Fibroblast of skin of left quadriceps (primary cell): ENCODE measurements around the gene GAREM2.

ENCODE experiments used
- DNase-seq, 2 experiments: peaks; one replicate each; pipeline ENCODE4 v3.0.0-alpha.2; 2013; ENCODE audit warnings: low read depth in 2 of 2

Gene GAREM2

DNA sequence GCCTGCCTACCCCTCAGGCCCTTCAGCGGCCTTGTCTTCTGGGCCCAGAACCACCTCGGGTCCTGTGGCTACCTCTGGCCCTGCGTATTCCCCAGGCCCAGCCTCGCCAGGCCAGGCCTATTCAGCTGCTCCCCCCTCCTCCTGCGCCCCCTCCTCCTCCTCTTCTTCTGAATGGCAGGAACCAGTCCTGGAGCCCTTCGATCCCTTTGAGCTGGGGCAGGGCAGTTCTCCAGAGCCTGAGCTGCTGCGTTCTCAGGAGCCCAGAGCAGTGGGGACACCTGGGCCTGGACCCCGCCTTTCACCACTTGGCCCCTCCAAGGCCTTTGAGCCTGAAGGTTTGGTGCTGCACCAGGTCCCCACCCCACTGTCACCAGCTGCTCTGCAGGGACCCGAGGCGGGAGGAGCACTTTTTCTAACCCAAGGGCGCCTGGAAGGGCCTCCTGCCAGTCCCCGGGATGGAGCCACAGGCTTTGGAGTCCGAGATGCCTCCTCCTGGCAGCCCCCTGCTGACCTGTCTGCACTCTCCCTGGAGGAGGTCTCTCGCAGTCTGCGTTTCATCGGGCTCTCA lies 14.7 kb downstream of the GAREM2 start:
- no peak for DNase-seq

DNA sequence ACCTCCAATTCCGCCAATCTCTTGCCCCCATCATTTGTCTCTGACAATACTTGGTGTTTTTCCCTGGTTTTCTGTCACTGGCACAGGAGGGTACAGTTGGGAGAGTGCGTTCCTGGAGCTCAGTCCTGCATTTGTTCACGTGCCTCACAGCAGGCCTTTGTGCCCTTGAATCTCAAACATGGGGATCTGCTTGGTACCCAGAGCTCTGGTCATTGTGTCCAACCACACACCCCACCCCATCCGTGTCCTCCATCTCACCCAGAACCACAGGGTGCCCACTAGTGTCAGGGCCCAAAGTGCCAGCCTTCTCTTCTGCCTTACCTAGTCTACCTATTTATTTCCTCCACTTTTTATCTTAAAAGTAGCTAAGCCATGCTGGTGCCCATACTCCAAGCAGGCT lies 16.2 kb downstream of the GAREM2 start:
- DNase-seq: no peak

DNA sequence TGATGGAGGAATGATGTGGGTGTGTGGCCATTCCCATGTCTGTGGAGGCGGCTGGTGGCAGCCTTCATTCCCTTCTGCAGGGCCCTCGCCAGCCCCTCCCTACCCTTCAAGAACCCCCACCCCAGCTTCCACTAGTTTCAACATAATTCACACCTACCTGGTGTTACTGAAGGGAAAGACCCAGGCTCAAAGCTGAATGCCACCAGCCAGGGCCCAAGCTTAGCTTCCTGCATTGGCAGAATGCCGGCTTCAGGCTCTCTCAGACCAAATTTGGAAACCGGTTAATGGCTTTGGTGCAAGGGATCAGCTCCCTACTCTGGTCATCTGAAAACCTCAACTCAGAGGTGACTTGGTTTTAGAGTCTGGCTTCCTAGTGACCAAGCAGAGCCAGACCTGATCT lies 16.9 kb downstream of the GAREM2 start:
- no peak for DNase-seq

DNA sequence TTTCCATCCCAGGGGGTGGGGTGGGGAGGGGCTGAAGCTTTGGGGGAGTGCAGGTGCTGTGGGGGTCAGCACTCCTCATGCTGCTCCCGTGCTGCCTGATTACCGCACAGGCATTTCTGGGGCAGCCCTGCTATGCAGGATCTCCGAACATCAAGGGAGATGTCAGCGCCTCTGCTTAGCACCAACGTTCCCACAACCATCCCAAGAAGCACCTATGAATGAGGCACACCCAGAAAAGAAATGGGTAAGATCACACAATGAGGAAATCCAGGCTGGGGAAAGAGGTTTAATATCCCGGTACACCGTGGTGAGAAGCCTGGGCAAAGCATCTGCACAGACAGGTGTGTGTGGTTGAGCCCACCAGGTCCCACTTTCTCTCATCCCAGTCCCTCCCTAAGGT lies 17.5 kb downstream of the GAREM2 start:
- no peak for DNase-seq

DNA sequence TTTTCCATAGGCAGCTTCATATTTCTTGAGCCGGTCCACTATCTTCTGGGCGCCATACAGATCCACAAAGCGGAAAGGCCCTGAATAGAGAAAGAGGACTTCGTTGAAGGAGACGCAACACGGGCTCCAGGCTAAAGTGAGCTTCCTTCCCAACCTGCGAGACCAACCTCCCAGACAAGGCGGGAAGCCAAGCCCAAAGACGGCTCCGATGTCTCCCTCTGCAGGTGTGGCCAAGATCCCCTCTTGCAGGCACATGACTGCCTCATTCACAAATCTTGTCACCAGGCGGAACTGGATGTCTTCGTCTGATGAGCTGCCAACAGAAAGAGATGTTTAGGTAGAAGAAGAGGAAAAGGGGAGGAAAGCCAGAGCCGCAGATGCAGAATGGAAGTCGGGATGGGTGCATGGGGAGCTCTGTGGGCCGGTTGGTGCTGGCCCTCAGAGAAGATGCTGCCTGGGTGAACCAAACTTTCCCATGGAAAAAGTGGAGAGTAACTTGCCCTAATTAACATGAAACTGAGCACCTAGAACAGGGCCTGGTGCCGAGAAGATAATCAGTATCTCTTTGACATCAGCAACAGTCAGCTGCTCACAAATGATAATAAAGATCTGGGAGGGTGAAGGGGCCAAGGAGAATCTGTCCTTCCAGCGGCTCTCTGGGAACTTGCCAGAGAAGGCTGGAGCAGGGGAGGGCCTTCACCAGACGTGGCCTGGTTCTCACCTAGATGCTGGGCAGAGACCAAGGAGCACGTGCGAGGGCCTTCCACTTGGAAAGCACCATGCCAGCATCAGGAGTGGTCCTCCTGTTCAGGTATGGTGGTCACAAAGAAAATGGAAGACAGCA lies 18.6 kb downstream of the GAREM2 start:
- DNase-seq: no peak

DNA sequence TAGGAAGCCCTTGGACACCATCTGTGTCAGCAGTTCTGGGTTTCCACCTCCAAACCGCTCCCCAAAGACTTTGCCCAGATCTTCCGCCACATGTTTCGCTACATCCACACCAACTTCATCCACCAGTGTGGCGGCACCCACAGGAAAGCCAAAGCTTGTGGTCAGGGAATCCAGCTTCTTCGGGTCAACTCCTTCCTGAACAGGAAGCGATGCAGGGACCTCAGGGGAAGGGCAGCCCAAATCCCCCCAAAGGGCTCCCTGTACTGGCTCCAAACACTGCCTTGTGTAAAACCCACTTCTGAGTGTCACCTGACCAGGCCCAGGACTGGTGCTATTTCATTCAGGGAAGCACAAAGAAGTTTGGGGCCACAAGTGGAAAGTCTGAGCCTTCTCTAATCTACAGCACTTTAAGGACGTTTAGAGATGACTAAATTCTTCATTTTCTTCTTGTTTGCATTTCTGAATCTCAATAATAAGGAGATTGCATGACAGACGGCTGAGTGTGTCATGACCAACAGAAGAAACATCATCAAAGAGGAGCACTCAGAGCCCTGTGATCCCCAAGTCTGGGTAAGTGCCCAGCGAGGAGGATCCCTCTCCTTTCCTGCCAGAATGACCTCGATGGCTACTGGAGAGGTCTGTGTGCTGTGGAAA lies 20.8 kb downstream of the GAREM2 start:
- DNase-seq: no peak

DNA sequence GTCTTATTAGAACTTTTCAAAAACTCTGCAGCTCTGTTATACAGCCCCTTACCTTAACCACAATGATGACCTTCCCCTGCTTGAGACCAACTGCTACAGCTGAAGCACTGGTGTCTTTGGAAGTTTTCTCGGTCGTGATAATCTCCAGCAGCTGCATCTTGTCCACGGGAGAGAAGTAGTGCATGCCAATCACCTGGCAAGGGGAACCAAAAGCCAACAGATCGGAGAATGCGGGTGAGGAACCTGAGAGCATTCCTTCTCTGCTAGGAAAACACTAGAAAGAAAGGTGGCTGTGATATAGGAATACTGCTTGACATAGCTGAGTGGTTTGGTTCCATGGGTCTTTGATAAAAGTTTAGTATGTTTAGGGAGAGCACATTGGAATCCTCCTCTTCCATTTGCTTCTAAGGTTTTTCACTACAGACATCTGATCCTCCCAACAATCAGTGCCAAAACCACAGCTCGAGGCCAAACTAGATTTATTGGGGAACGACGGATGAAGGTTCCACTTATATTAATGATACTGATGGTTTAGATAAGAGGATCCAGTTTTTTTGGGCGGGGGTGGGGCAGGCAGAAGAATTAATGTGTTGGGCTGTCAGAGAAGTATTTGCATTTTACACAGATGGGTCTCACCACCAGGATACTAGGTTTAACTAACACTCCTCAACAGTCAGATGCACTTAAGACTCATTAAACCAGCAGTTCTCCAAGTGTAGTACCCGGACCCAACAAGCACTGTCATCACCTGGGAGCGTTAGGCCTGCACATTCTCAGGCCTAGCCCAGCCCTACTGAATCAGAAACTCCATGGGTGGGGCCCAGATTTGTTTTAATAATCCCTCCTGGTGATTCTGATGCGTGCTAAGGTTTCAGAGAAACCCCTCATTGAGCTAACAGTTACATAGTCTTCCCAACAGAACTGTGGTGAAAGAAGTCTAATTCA lies 22.4 kb downstream of the GAREM2 start:
- DNase-seq: peak; percentile 59 to 67

DNA sequence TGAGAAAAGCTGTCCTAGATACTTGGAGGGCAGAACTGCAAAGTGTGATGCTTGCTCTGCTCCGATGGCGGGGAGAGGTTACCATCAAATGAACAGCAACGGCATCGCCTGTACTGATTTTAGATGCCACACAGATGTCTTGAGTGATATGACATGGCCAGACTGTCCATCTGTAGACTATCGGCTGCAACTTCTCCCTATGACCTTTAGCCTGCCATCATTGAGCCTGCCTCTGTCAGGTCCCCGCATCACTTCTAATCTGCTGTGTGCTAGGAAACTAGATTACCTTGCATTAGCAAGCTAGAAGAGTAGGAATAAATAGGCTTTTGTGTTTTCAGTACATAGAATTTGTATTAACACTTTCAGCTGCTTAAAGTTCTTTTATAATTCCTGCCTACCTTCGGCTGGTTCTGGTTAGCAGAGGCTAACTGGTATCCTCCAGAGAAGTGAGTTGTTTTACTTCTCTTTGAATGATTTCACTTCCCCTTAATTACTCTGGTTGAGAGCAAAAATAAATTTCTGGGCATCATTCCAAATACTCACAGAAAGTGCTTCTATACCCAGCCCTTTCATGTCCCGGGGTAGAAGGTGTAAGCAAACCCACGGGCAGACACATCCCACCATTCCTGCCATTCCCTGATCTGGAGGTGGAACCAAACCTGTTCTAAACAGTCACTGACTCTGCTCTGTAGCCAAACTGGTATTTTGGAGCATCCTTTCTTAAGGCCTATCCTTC lies 24.0 kb downstream of the GAREM2 start:
- no peak for DNase-seq

DNA sequence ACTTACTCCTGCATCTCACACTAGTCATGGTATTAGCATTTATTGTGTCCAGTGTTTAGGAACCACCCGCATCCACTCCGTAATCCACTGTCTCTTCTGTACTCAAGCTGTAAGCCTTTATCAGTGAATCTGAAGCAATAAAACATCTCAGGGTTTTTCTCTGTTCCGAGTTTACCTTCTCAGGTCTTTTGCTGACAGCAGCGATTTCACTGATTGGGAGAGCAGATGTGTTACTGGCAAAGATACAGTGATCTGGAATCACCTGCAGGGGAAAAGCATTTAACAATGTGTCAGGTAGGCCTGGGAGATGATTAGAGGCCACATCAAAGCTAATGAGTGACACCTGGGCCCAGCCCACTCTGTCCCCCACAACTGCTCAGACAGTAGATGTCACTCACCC lies 24.6 kb downstream of the GAREM2 start:
- no peak for DNase-seq

DNA sequence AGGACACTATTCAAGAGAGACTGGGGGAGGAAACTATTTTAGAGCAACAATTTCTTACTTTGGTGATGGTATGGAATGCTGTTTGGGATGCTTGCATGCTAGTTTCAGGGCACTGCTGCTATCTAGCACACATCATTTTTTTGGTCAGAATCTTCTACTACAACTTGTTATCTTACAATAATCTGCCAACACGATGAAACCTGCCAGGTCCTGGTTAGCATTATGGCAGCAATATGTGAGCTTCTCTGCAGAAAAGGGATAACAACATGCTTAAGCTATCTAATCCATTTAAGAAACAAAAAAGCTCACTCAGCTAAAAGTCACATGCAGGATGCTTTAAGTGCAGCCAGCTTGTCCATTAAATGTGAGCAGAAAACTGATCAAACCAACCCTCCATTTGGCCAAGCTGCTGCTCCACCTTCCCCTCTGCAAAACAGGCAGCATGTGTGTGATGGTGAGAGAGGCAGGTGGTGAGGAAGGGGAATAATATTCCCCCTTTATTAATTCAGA lies 30.1 kb downstream of the GAREM2 start:
- no peak for DNase-seq

DNA sequence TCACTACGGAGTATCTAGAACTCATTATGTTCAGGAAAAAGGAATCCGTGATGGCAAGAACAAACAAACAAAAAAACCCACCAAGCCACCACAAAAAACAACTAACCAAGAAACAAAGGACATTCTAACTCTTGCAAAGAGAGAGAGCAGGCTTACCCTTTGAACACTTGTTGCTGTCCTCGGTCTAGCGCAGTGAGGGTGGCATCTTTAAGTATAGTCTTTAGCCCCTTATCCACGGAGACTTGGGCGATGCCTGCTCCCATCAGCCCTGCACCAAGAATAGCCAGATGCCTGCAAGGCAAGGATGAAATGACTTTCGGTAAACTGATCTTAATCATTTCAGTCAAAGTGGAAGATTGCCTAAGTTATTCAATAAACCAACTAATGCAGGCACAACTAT lies 31.0 kb downstream of the GAREM2 start:
- DNase-seq: no peak

DNA sequence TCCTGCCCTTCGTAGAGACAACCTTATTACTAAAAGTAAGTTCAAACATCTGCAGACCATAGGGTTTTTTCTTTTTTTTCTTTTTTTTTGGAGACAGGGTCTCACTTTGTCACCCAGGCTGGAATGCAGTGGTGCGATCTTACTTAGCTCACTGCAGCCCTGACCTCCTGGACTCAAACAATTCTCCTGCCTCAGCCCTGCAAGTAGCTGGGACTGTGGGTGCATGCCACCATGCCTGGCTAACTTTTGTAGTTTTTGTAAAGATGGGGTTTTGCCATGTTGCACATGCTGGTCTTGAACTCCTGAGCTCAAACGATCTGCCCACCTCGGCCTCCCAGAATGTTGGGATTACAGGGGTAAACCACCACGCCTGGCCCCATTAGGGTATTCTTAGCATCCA lies 39.1 kb downstream of the GAREM2 start:
- DNase-seq: no peak

DNA sequence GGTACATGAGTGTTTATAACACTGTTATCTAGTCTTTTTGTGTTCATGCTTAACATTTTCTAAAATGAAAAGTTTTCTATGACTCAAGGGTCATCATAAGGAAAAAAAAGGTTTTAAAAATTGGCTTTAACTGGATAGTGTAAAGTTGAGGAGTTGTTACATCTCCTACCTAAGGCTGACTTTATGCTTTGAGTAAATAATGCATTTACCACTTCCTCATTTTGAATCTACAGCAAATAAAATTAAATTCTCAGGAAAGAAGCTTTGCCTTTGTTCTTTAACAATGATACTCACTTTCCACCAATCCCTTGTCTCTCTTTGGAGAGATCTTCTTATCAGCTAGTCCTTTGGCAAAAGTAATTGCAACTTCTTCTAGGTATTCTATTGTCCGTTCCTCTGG lies 41.9 kb downstream of the GAREM2 start:
- no peak for DNase-seq

DNA sequence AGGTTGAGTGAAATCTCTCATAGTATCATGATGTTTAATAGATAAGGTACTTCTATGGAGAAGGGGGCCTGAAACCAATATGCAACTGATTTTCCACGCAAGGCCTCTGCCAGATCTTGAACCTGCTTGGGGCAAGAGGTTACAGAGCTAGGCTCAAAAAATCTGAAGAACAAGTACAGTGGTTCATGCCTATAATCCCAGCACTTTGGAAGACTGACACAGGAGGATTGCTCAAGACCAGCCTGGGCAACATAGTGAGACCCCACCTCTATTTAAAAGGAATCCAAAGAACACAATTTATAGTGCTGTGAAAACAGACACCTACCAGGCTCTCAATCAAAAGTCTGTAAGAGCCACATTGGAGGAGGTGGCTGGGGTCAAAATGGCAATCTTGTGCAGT lies 42.9 kb downstream of the GAREM2 start:
- no peak for DNase-seq

DNA sequence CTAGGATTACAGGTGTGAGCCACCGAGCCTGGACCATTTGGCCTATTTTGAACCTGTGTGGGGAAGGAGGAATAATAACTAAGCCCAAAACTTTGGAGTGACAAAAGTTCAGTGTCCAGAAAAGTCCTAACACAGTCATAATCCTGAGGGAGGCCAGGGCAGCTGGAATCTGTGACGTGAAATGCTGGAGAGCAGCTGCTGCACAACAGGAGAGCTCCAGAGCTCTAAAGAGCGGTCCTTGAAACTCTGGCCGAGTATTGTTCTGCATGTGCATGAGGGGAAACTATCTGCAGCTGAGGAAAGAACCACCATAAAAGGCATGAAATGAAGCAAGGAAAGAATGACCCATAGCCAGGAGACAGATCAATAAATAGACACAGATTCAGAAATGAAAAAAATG lies 43.7 kb downstream of the GAREM2 start:
- DNase-seq: no peak

DNA sequence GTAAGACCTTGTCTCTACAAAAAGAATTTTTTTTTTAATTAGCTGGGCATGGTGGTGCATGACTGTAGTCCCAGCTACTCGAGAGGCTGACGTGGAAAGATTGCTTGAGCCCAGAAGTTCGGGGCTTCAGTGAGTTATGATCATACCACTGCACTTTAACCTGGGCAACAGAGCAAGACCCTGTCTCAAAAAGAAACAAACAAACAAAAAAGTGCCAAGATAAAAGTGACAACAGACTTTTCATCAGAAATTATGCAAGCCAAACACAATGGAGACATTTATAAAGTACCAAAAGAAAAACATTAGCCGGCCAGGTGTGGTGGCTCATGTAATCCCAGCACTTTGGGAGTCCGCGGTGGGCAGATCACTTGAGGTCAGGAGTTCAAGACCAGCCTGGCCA lies 44.8 kb downstream of the GAREM2 start:
- DNase-seq: no peak

DNA sequence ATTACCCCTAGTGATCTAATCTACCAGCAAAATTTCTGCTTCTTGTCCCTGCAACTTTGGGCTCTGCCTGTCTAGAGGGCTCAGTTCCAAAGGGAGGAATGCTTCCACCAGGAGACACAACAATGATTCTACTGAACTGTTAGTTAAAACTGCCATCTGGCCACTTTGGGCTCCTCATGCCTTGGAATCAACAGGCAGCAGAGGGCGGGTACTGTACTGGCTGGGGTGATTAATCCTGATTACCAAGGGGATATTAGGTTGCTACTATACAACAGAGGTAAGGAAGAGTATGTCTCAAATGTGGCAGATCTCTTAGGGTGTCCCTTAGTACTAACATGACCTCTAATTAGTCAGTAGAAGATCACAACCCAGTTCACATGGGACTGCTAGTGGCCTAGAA lies 50.1 kb downstream of the GAREM2 start:
- DNase-seq: no peak

DNA sequence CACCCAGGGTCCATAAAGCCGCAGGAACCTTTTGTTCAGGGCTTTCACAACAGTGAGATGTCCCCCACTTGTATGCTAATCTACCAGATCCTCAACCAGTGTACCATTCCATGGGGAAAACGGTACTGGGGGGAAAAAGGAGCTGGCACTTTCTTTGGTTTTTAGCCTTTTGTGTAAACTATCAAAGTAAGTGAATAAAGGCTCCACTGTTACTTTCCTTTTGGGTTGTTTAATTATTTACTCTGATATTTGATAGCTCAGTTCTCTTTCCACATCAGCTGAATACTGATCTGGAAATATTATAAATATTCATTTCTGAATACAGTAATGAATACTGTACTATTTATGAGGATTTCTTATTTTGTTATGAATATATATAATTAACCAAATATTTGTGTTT lies 51.2 kb downstream of the GAREM2 start:
- DNase-seq: no peak

DNA sequence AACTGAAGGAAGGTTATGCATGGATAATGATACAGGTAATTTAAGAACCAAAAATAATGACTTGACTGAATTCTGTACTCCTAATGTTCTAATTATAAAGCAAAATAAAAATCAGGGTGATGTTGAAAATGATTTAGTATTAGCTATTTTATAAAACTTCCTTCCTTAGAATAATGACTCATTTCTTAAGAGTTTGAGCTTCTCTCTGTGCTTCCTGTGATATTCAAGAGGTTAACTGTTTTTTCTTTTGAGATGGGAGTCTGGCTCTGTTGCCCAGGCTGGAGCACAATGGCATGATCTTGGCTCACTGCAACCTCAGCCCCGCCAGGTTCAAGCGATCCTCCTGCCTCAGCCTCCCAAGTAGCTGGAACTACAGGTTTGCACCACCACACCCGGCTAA lies 56.7 kb downstream of the GAREM2 start:
- DNase-seq: no peak

DNA sequence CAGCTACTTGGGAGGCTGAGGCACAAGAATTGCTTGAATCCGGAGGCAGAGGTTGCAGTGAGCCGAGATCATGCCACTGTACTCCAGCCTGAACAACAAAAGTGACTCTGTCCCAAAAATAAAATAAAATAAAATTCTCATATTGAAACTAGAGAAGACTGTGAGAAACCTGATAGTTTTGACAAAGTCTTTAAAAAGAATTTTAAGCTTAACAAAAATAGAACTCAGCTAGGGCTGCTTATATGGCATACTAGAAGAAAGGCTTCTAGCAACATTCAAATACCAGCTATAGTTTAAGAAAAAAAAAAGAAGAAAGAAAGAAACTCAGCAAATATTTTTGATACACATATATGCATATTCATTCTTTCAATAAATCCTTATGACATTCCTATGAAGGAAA lies 57.9 kb downstream of the GAREM2 start:
- no peak for DNase-seq

DNA sequence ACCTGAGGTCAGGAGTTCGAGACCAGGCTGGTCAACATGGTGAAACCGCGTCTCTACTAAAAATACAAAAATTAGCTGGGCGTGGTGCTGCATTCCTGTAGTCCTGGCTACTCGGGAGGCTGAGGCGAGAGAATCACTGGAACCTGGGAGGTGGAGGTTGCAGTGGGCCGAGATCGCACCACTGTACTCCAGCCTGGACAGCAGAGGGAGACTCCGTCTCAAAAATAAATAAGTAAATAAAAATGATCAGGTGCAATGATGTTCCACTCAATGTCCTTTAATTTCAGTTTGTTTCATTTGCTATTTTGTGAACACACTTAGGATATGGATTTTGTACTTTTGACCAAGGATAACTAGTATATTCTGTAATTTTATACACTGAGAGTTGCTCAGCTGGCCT lies 62.2 kb downstream of the GAREM2 start:
- no peak for DNase-seq
